ENCODE data around the gene MEX3B. TPM values are rescaled to one million over a fixed set of nuclear protein-coding genes. Genes with fewer than 3 reads are reported as not detected.
"Not testable (repeated sequence)": the region's sequence is repeated elsewhere in the genome, so short reads cannot be mapped to it uniquely, and the experiment has no call there.

MEX3B gene
- total RNA-seq, 2 donors from 2014 or later: 0.68 to 5.6 TPM

GRCh38 chr15:82005239-82005638 is 40.6 kb downstream of the MEX3B start:
- TF ChIP-seq CTCF (IDR thresholded peaks at IDR 0.05): no peak
- H3K4me3 ChIP-seq: no peak overlapping the region
- ATAC-seq (ENCODE audit: insufficient number of reproducible peaks, low FRiP score, low read depth): no peak

GRCh38 chr15:82003916-82004315 is 41.9 kb downstream of the MEX3B start:
- H3K9me3 ChIP-seq: no peaks in the 10 kb centered on the region
- H3K27me3 ChIP-seq (replicated peaks; ENCODE audit: insufficient read depth): no peaks in the 10 kb centered on the region
- H3K36me3 ChIP-seq: no peaks in the 10 kb centered on the region
- H3K4me3 ChIP-seq: no peak overlapping the region
- DNase-seq (ENCODE audit: low spot score) (no peak), ATAC-seq (ENCODE audit: insufficient number of reproducible peaks, low FRiP score, low read depth) (no peak)
- no peak overlapping the region for H3K27ac ChIP-seq
- H3K4me1 ChIP-seq (ENCODE audit: control insufficient read depth in 1 of 2, low read depth in 2 of 2): no peaks in the 10 kb centered on the region
- TF ChIP-seq CTCF (IDR thresholded peaks at IDR 0.05): no peak

More at GRCh38 chr15:82005239-82005638, 40.6 kb downstream of the MEX3B start:
- Histone ChIP-seq H3K4me1 (ENCODE audit: control insufficient read depth in 1 of 2, low read depth in 2 of 2) (no peaks in the 10 kb centered on the region), H3K27ac (no peak overlapping the region), H3K27me3 (replicated peaks; ENCODE audit: insufficient read depth) (no peaks in the 10 kb centered on the region), H3K36me3 (no peaks in the 10 kb centered on the region), H3K9me3 (no peaks in the 10 kb centered on the region)
- DNase-seq (ENCODE audit: low spot score): no peak

- H3K27me3 ChIP-seq (replicated peaks; ENCODE audit: insufficient read depth); ATAC-seq (ENCODE audit: insufficient number of reproducible peaks, low FRiP score, low read depth); H3K4me1 ChIP-seq (ENCODE audit: control insufficient read depth in 1 of 2, low read depth in 2 of 2); H3K4me3 ChIP-seq; H3K27ac ChIP-seq; DNase-seq (ENCODE audit: low spot score); H3K36me3 ChIP-seq: not testable (repeated sequence)
- H3K9me3 ChIP-seq: peaks cover 12% of the 10 kb centered on the region
Observed at GRCh38 chr15:81995081-81995480, 50.7 kb downstream of the MEX3B start.

- ATAC-seq (ENCODE audit: insufficient number of reproducible peaks, low FRiP score, low read depth) (no peak), DNase-seq (ENCODE audit: low spot score) (no peak)
- TF ChIP-seq CTCF (IDR thresholded peaks at IDR 0.05): no peak
- Histone ChIP-seq H3K27ac (no peak overlapping the region), H3K36me3 (no peaks in the 10 kb centered on the region), H3K4me1 (ENCODE audit: control insufficient read depth in 1 of 2, low read depth in 2 of 2) (no peaks in the 10 kb centered on the region), H3K27me3 (replicated peaks; ENCODE audit: insufficient read depth) (no peaks in the 10 kb centered on the region), H3K9me3 (peaks cover 12% of the 10 kb centered on the region), H3K4me3 (no peak overlapping the region)
Observed at GRCh38 chr15:81992523-81992922, 53.3 kb downstream of the MEX3B start.

Other genes with a start within 250 kb of the MEX3B start
- 10 to 100 TPM in 1 of 2 donors, 1 to 10 TPM in 1; 9.2 to 20.2 TPM for gene EFL1, start 216.7 kb upstream of the MEX3B start, total RNA-seq
- not detected for gene SAXO2, start 216.8 kb upstream of the MEX3B start, total RNA-seq

Data from thoracic aorta (tissue), 2 donors.